H9 (cell line): Measurements from ENCODE around the gene CHRNA5. TPM values are rescaled to one million over a fixed set of nuclear protein-coding genes. Genes with fewer than 3 reads are reported as not detected.
"Not testable (repeated sequence)": the region's sequence is repeated elsewhere in the genome, so short reads cannot be mapped to it uniquely, and the experiment has no call there.

Source experiments
- DNase-seq: peaks from one replicate; pipeline ENCODE4 v3.0.0-alpha.2; 2017
- H2AFZ ChIP-seq: one replicate; pipeline ENCODE4 v1.6.1; 2013; ENCODE audit warnings: mild to moderate bottlenecking, low read length, control low read depth, moderate library complexity
- H2AK5ac ChIP-seq: 2 replicates; pipeline ENCODE4 v1.6.1; 2013; ENCODE audit warnings: low read length, control low read depth, mixed read lengths; ENCODE audit not compliant: insufficient read length
- H2BK120ac ChIP-seq: one replicate; pipeline ENCODE4 v1.6.1; 2013; ENCODE audit warnings: low read depth, mild to moderate bottlenecking, low read length, control low read depth, inconsistent platforms; ENCODE audit not compliant: poor library complexity, severe bottlenecking
- H2BK12ac ChIP-seq: 2 replicates; pipeline ENCODE4 v1.6.1; 2013; ENCODE audit warnings: low read length, control low read depth, mixed read lengths, low read depth; ENCODE audit not compliant: insufficient read length
- H2BK15ac ChIP-seq: 2 replicates; pipeline ENCODE4 v1.6.1; 2013; ENCODE audit warnings: low read depth, low read length, control low read depth
- H2BK20ac ChIP-seq: one replicate; pipeline ENCODE4 v1.6.1; 2013; ENCODE audit warnings: low read depth, mild to moderate bottlenecking, low read length, control low read depth, inconsistent platforms; ENCODE audit not compliant: poor library complexity, severe bottlenecking
- H2BK5ac ChIP-seq: 2 replicates; pipeline ENCODE4 v1.6.1; 2013; ENCODE audit warnings: low read length, control low read depth, mixed read lengths; ENCODE audit not compliant: insufficient read length
- H3K14ac ChIP-seq: 2 replicates; pipeline ENCODE4 v1.6.1; 2013; ENCODE audit warnings: low read length, control low read depth; ENCODE audit not compliant: insufficient read depth
- H3K18ac ChIP-seq: 2 replicates; pipeline ENCODE4 v1.6.1; 2013; ENCODE audit warnings: low read depth, mild to moderate bottlenecking, mixed read lengths, low read length, control low read depth; ENCODE audit not compliant: insufficient read length
- H3K23ac ChIP-seq: 2 replicates; pipeline ENCODE4 v1.6.1; 2013; ENCODE audit warnings: low read length, control low read depth, mixed read lengths, low read depth; ENCODE audit not compliant: insufficient read length
- H3K23me2 ChIP-seq: 2 replicates; pipeline ENCODE4 v1.6.1; 2013; ENCODE audit warnings: low read depth, mild to moderate bottlenecking, mixed read lengths, low read length, control low read depth; ENCODE audit not compliant: insufficient read length, poor library complexity, severe bottlenecking
- H3K27ac ChIP-seq: 2 replicates; pipeline ENCODE4 v1.5.1; 2013; ENCODE audit warnings: low read length, control low read depth, mixed read lengths, low read depth; ENCODE audit not compliant: insufficient read length
- H3K27me3 ChIP-seq: 2 replicates; pipeline ENCODE4 v1.6.1; 2013; ENCODE audit warnings: low read length, control low read depth, inconsistent platforms; ENCODE audit not compliant: insufficient read depth
- H3K4ac ChIP-seq: 2 replicates; pipeline ENCODE4 v1.6.1; 2013; ENCODE audit warnings: low read depth, mild to moderate bottlenecking, control low read depth, inconsistent platforms, low read length, moderate library complexity
- H3K4me1 ChIP-seq: 2 replicates; pipeline ENCODE4 v1.6.1; 2013; ENCODE audit warnings: low read length, control low read depth, inconsistent platforms; ENCODE audit not compliant: insufficient read depth
- H3K4me2 ChIP-seq: 2 replicates; pipeline ENCODE4 v1.6.1; 2013; ENCODE audit warnings: low read length, control low read depth, mixed read lengths; ENCODE audit not compliant: insufficient read length, insufficient read depth
- H3K56ac ChIP-seq: 2 replicates; pipeline ENCODE4 v1.6.1; 2013; ENCODE audit warnings: low read depth, mild to moderate bottlenecking, mixed read lengths, low read length, control low read depth; ENCODE audit not compliant: insufficient read length
- H3K79me1 ChIP-seq: 2 replicates; pipeline ENCODE4 v1.6.1; 2013; ENCODE audit warnings: low read depth, mild to moderate bottlenecking, moderate library complexity, low read length, control low read depth, inconsistent platforms; ENCODE audit not compliant: insufficient read depth, poor library complexity, severe bottlenecking
- H3K79me2 ChIP-seq: 2 replicates; pipeline ENCODE4 v1.6.1; 2013; ENCODE audit warnings: low read length, control low read depth, inconsistent platforms; ENCODE audit not compliant: insufficient read depth
- H3K9ac ChIP-seq: 2 replicates; pipeline ENCODE4 v1.6.1; 2013; ENCODE audit warnings: low read length, control low read depth, mixed read lengths; ENCODE audit not compliant: insufficient read length; ENCODE audit errors: extremely low read depth
- H3K9me3 ChIP-seq: one replicate; pipeline ENCODE4 v1.6.1; 2013; ENCODE audit warnings: low read depth, low read length, inconsistent platforms; ENCODE audit not compliant: control insufficient read depth
- H3T11ph ChIP-seq: one replicate; pipeline ENCODE4 v1.6.1; 2013; ENCODE audit warnings: mild to moderate bottlenecking, low read length, control low read depth, inconsistent platforms
- H4K20me1 ChIP-seq: one replicate; pipeline ENCODE4 v1.6.1; 2013; ENCODE audit not compliant: control insufficient read depth, insufficient read length, insufficient read depth
- H4K5ac ChIP-seq: 2 replicates; pipeline ENCODE4 v1.6.1; 2013; ENCODE audit warnings: low read depth, mild to moderate bottlenecking, mixed read lengths, low read length, control low read depth; ENCODE audit not compliant: insufficient read length
- H4K8ac ChIP-seq: replicated peaks from 2 replicates; pipeline ENCODE4 v1.6.1; 2013; ENCODE audit warnings: low read length, control low read depth, mixed read lengths, low read depth; ENCODE audit not compliant: insufficient read length
- H4K91ac ChIP-seq: 2 replicates; pipeline ENCODE4 v1.6.1; 2013; ENCODE audit warnings: low read depth, mild to moderate bottlenecking, moderate library complexity, mixed read lengths, low read length, control low read depth; ENCODE audit not compliant: insufficient read length
- H3K27ac Mint-ChIP-seq, 3 experiments: 2 replicates in 2 of 3; 3 replicates in 1 of 3; pipeline ENCODE4 v1.8.0; 2020 to 2021; ENCODE audit warnings: mixed read lengths in 3 of 3, mild to moderate bottlenecking in 1 of 3, moderate library complexity in 1 of 3
- H3K27me3 Mint-ChIP-seq: 2 replicates; pipeline ENCODE4 v1.8.0; 2021; ENCODE audit warnings: low read depth, mild to moderate bottlenecking, moderate library complexity, mixed read lengths
- H3K36me3 Mint-ChIP-seq, 3 experiments: 2 replicates in 2 of 3; 3 replicates in 1 of 3; pipeline ENCODE4 v1.8.0; 2020 to 2021; ENCODE audit warnings: low read depth in 3 of 3, mixed read lengths in 3 of 3; ENCODE audit not compliant: insufficient read depth in 1 of 3
- H3K4me1 Mint-ChIP-seq, 2 experiments: 2 replicates each; pipeline ENCODE4 v1.8.0; 2020; ENCODE audit warnings: mixed read lengths in 2 of 2
- H3K4me3 Mint-ChIP-seq, 2 experiments: 2 replicates in 1 of 2; 3 replicates in 1 of 2; pipeline ENCODE4 v1.8.0; 2020 to 2021; ENCODE audit warnings: mild to moderate bottlenecking in 2 of 2, mixed read lengths in 2 of 2, moderate library complexity in 1 of 2
- H3K9me3 Mint-ChIP-seq, 2 experiments: 2 replicates in 1 of 2; 3 replicates in 1 of 2; pipeline ENCODE4 v1.8.0; 2020; ENCODE audit warnings: mild to moderate bottlenecking in 2 of 2, mixed read lengths in 2 of 2, moderate library complexity in 1 of 2
- WGBS: extraction: QIAGEN DNeasy Blood & Tissue Kit; methylation state at CpG from one replicate; pipeline ENCODE4 v1.1.7; 2013; ENCODE audit warnings: missing lambda C conversion rate, low lambda C conversion rate, mixed read lengths; ENCODE audit not compliant: insufficient read length; ENCODE audit errors: extremely low coverage; 5-methylcytosine and 5-hydroxymethylcytosine counted together
- long read RNA-seq: library from polyadenylated mRNA; unstranded; transcript quantifications from one replicate; pipeline ENCODE4 v2.0.0, GENCODE V29; 2020
- total RNA-seq: library from RNA; stranded (reverse); gene quantifications from 2 replicates; pipeline ENCODE4 v1.2.1, GENCODE V29; 2021
- TF ChIP-seq, protein P1 (sequence below): fragments of 200-600 bp; sonication (generic); conservative IDR thresholded peaks from 3 replicates; pipeline ENCODE4 v1.8.0; 2021; ENCODE audit warnings: antibody characterized with exemption, mild to moderate bottlenecking

The CHRNA5 gene
- total RNA-seq, result 16.5 and 21.6 TPM in 2 replicates
- long read RNA-seq, partial matches to known transcripts, result 1 of 4 reads
- long read RNA-seq, other reads (novel, unspliced or antisense), result 3 of 4 reads

DNA sequence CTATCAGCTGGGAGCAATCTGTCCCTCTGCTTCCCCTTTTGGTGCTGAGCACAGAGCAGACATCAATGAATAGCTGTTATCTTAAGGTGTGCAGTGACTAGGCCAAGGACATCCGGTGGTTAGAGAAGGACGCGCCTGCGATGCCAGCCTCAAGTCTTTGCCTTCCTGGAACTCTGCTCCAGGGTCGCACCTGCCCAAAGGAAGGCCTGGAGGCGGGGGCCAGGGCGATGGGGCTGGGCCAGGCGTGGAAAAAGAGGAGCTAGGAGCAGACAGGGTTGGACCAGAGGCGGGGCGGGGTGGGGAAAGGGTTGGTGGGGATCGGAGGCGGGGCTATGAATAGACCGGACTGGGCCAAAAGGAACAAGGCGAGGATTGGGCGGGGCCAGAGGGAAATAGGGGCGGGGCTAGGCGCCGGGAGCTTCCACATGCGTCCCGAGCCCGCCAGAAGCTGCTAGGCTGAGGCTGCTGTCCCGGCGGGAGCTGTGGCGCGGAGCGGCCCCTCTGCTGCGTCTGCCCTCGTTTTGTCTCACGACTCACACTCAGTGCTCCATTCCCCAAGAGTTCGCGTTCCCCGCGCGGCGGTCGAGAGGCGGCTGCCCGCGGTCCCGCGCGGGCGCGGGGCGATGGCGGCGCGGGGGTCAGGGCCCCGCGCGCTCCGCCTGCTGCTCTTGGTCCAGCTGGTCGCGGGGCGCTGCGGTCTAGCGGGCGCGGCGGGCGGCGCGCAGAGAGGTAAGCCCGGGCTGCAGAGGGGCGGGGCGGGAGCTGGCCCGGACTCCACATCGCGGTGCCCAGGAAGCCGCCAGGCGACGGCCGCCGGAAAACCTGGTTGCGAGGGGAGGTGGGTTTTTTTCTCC is at the start of gene CHRNA5:
Gene CHRNA5 (plus strand): TSS at position 424 of the 854 bp plus-strand sequence. CDS start 200 bp downstream, at position 624.
- no peak within 1 kb of the TSS for H2BK15ac ChIP-seq
- no peak within 1 kb of the TSS for H2BK5ac ChIP-seq
- peak within 1 kb of the TSS; percentile 77 for H3K4me2 ChIP-seq
- Mint-ChIP-seq H3K27me3 (no peaks in the 10 kb centered on the region; the same call in 1 of the 2 replicates), H3K4me1 (peaks cover 28% of the 10 kb centered on the region in 2 experiments), H3K9me3 (no peaks in the 10 kb centered on the region), H3K36me3 (peaks cover 0 to 3% (median 1%) of the 10 kb centered on the region in 3 experiments; a peak in 3 of 7 replicates), H3K27ac (peak within 1 kb of the TSS in 2 of 3 experiments; percentile 83 to 85; a peak in 5 of 7 replicates), H3K4me3 (peak within 1 kb of the TSS; percentile 80 to 98)
- no peak within 1 kb of the TSS for H4K5ac ChIP-seq
- no peak within 1 kb of the TSS for H3K23ac ChIP-seq
- H4K91ac ChIP-seq, result no peak within 1 kb of the TSS
- H3K4ac ChIP-seq, result no peak within 1 kb of the TSS
- WGBS, result no CpG with 5 or more reads among the region's 75 CpGs
- H2AK5ac ChIP-seq, result no peak within 1 kb of the TSS
- no peaks in the 10 kb centered on the region for H3K9me3 ChIP-seq
- H3K79me1 ChIP-seq, result no peaks in the 10 kb centered on the region
- H3K4me1 ChIP-seq, result no peaks in the 10 kb centered on the region
- peak within 1 kb of the TSS; percentile 83 for H3K14ac ChIP-seq
- H2BK20ac ChIP-seq, result no peak within 1 kb of the TSS
- H2BK12ac ChIP-seq, result no peak within 1 kb of the TSS
- H3K23me2 ChIP-seq, result peaks cover 6% of the 10 kb centered on the region
- TF ChIP-seq, protein P1, sequence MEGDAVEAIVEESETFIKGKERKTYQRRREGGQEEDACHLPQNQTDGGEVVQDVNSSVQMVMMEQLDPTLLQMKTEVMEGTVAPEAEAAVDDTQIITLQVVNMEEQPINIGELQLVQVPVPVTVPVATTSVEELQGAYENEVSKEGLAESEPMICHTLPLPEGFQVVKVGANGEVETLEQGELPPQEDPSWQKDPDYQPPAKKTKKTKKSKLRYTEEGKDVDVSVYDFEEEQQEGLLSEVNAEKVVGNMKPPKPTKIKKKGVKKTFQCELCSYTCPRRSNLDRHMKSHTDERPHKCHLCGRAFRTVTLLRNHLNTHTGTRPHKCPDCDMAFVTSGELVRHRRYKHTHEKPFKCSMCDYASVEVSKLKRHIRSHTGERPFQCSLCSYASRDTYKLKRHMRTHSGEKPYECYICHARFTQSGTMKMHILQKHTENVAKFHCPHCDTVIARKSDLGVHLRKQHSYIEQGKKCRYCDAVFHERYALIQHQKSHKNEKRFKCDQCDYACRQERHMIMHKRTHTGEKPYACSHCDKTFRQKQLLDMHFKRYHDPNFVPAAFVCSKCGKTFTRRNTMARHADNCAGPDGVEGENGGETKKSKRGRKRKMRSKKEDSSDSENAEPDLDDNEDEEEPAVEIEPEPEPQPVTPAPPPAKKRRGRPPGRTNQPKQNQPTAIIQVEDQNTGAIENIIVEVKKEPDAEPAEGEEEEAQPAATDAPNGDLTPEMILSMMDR, result no peak
- H3K56ac ChIP-seq, result no peak within 1 kb of the TSS
- peak within 1 kb of the TSS; percentile 50 for H2AFZ ChIP-seq
- H2BK120ac ChIP-seq, result no peak within 1 kb of the TSS
- no peak within 1 kb of the TSS for H3K27ac ChIP-seq
- no peak within 1 kb of the TSS for H4K8ac ChIP-seq
- DNase-seq, result peak; percentile 100
- H3T11ph ChIP-seq, result no peak within 1 kb of the TSS
- no peaks in the 10 kb centered on the region for H4K20me1 ChIP-seq
- peak within 1 kb of the TSS; percentile 53 for H3K18ac ChIP-seq
- no peaks in the 10 kb centered on the region for H3K27me3 ChIP-seq
- H3K9ac ChIP-seq, result peak within 1 kb of the TSS; percentile 79
- 0 out of 2 replicates have a peak, but pooled peaks cover 3% of the 10 kb centered on the region for H3K79me2 ChIP-seq

- not testable (repeated sequence) for H2BK5ac ChIP-seq, H3T11ph ChIP-seq, H3K4me3 Mint-ChIP-seq, H3K23me2 ChIP-seq, H4K91ac ChIP-seq, H3K9me3 ChIP-seq, H2AK5ac ChIP-seq, H2BK12ac ChIP-seq, H3K27ac Mint-ChIP-seq, H3K14ac ChIP-seq, H3K27ac ChIP-seq, H2BK15ac ChIP-seq, H3K9ac ChIP-seq, H3K18ac ChIP-seq, H2AFZ ChIP-seq, H3K23ac ChIP-seq, DNase-seq, H4K5ac ChIP-seq, H3K56ac ChIP-seq, H3K4me2 ChIP-seq, H3K4me1 Mint-ChIP-seq, H3K4ac ChIP-seq, H4K8ac ChIP-seq, H3K27me3 Mint-ChIP-seq, H2BK120ac ChIP-seq, H3K4me1 ChIP-seq, H4K20me1 ChIP-seq, H3K27me3 ChIP-seq, H3K79me1 ChIP-seq, H3K79me2 ChIP-seq, H2BK20ac ChIP-seq
- no CpG with 5 or more reads among the region's 3 CpGs for WGBS
- Mint-ChIP-seq H3K9me3 (peaks cover 17 to 19% of the 10 kb centered on the region in 2 experiments; a peak in 4 of 5 replicates), H3K36me3 (peaks cover 4 to 12% (median 11%) of the 10 kb centered on the region in 3 experiments)
These were observed 45.3 kb upstream of the CHRNA5 start for GRCh38 chr15:78520035-78520434.
